GM19372 (cell line): ENCODE measurements around the gene ZBTB7A.

Experiments
- ATAC-seq: cut with Tn5 transposase; IDR thresholded peaks from one replicate; pipeline ENCODE4 v1.9.1; 2021; ENCODE audit warnings: mild to moderate bottlenecking, low read depth, moderate library complexity; ENCODE audit not compliant: unreplicated experiment

ZBTB7A gene

DNA sequence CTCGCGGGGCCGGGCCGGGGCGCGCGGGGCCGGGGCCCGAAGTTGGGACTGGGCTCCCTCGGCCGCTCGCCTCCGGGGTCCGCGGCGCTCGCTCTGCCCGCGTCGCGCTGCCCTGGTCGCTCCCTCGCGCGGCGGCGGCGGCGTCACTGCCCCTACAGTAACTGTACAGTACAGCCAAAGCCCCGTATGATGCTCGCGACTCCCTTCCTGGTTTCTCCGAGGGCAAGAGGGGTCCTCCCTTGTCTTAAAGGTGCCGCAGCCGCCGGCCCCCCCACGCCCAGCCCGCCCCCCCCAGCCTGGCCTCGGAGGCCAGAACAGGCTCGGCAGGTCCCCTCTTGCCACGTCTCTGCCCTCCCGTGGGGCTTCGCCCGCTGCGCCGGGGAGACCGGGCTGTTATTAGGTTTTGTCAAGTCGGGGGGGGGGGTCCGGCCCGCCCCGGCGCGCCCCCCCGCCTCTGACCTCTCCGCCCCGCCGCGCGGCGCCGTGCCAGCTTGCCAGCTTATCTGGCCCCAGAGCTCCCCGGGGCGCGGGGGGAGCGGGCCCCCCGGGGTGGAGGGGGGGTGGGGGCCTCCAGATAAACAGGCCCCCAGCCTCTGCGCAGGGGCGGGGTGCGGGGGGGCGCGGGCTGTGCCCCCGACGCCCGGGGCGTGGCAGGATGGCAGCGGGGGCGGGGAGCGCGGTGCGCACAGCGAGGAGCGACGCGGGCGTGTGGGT, at the start of gene ZBTB7A:
Gene ZBTB7A (minus strand): TSS at position 218 of the 714 bp plus-strand sequence. CDS start 11,667 bp downstream, outside the sequence.
- no peak for ATAC-seq

DNA sequence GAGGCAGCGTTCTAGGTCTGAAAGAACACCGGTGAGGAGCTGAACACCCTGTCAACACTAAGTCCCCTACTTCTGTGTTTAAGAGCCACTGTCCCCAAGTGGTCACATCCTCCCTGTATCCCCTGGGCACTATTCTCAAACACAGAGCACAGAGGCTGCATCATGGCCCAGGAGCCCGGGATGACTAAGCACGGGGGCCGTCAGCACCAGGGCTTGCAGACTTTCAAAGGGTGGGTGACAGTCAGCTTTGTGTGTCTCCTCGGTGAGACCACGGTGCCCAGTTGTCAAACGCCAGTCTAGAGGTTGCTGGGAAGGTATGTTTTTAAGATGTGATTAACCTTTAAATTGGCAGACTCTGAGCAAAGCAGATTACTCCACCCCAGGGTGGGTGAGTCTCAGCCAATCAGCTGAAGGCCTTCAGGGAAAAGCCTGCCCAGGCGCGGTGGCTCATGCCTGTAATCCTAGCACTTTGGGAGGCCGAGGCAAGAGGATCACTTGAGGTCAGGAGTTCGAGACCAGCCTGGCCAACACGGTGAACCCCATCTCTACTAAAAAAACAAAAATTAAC, 49.2 kb upstream of the ZBTB7A start:
- no peak for ATAC-seq

DNA sequence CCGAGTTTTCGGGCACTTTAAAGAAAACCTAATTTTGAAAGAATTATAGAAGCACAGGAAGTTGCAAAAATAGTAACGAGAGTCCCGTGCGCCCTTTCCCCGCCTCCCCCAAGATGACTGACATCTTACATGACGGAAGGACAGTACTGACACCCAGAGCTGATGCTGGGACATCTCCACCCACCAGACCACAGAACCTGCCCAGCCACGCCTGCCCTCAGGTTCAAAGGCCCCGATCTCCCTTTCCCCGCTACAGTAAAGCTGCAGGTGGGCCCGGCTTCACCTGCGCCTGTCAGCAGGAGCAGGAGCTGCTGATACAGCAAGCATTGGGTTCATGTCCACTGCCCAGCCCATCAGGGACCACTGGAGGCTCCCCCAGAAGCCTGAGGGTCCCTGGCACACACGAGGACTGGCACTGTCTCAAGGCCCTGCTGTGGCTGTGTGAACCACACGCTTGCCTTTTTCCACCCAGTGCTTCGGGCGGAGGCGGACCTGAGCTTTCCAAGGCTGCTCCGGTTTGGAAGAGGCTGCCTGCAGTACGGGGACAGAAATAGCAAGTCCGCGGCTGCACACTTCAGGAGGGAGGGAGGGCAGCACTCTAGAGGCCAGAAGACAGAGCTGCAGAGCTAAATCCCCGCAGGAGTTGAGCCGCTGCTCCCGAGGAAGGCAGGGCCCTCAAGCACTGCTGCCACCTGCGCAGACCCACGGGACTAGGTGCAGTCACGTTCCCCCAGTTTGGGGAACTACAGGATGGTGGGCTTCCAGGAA, 48.5 kb upstream of the ZBTB7A start:
- no peak for ATAC-seq

DNA sequence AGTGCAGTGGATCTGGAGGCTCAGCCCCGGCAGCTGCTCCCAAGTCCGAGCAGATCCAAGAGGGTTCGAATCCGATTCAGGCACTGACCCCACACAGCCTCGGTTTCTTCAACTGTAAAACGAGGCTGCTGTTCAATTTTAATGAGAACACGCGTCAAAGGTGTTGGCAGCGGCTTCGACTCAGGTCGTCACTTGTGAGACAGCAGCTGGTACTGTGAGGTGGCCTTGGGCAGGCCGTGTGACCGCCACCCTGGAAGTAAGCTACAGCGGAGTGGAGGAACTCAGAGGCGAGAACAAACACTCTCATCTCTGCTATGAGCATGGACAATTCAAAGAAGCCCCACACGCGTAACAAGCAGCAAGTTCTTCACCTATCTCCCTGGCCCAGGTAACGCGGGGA, 47.5 kb upstream of the ZBTB7A start:
- no peak for ATAC-seq

DNA sequence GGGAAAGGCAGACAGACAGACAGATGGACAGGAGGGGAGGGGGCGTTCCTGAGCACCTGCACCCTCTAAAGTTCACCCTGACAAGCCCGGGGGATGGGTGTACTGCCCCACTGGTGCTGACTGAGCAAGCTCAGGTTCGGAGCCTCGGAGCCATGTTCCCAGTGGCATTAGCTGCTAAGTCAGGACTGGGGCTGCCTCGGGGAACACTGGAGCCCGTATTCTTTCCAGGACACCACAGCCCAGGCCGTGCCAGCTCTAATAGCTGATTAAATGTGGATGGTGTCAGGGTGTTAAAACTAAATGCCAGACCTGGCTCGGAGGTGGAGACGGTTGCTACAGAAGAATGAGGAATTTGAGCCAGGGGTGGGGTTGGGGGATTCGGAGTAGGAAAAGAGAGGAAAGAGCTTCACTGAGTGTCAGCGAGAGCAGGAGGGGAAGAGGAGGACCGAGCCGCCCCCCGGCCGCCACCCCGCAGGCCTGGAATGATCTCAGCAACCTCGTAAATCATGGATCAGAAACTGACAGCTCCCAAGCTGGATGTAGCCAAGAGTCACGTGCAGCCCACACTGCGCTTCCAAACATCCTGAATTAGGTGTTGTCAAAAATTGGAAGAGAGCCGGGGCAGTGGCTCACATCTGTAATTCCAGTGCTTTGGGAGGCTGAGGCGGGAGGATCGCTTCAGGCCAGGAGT, 46.8 kb upstream of the ZBTB7A start:
- ATAC-seq: no peak

DNA sequence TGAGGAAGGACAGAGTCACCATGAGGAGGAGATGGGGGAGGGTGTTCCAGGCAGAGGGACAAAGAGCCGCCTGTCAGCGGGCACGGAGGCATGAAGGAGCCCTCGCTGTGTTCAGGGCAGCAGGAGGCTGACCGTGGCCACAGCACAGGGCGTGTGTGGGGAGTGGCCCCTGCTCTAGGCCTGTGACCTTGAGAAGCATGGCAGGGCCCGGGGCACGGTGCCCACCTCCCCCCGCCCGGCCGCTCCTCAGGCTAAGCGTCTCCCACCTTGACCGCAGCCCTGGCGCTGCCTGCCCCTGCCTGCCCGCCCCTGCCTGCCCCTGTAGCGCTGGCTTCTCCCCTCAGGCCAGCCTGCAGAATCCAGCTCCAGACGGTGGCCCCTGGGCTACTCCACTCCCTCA, 45.7 kb upstream of the ZBTB7A start:
- ATAC-seq: no peak

DNA sequence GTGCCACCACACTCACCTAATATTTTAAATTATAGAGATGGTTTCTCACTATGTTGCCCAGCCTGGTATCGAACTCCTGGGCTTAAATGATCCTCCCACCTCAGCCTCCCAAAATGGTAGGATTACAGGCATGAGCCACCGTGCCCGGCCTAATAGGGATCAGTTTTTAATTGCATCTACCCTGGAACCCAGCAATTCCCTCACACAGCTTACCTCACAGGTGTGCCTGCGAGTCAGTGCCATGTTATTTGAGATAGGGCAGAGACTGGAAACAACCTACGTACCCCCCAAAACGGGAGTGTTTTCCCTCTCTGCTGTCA, 42.9 kb upstream of the ZBTB7A start:
- ATAC-seq: no peak

DNA sequence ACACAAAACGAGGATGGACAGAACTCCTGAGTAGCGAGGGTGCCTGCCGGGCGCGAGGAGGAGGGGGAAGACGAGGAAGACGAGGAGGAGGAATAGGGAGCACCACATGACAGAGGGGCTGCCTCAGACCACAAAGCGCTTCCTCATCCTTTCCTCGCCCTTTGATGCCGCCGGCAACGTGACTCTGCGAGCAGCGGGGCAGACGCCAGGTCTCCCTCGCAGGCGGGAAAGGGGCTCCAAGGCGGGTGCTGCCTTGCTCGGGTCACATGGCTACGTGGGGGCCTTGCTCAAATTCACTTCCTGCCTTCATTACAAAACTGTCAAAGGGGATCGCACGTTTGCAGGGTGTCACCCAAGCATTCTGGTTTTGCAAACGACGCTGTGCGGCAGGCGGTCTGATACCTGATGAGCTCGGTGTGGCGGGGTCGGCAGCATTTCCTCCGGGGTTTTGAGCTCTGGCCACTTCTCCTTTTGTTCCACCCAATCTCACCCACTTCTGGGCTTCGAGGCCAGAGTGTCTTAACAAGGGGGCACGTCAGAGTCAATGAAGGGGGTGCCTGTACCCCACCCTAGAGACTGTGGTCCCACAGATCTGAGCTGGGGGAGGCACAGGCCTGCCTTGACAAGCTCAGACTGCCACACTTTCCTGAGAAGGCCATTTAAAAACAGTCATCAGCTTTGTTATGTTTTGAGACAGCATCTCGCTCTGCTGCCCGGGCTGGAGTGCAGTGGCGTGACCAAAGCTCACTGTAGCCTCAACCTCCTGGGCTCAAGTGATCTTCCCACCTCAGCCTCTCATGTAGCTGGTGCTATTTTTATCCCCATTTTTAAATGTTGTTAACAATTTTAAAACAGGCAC, 42.3 kb upstream of the ZBTB7A start:
- ATAC-seq: peak; percentile 66

DNA sequence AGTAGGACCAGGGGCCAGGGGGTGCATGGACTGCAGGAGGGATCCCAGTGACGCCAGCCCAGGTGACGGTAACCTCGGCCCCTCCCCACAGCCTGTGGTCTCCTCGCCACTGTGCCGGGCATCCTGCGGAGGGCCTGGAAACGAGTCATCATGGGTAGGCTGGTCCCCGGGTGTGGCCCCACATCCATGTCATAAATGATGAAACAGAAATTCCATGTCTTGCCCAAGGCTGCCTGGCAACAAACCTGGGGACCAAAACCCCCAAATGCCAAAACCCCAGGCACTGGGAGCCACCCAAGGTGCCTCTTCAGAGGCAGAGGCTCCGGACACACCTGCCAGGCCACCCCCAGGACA, 36.4 kb upstream of the ZBTB7A start:
- ATAC-seq: no peak

DNA sequence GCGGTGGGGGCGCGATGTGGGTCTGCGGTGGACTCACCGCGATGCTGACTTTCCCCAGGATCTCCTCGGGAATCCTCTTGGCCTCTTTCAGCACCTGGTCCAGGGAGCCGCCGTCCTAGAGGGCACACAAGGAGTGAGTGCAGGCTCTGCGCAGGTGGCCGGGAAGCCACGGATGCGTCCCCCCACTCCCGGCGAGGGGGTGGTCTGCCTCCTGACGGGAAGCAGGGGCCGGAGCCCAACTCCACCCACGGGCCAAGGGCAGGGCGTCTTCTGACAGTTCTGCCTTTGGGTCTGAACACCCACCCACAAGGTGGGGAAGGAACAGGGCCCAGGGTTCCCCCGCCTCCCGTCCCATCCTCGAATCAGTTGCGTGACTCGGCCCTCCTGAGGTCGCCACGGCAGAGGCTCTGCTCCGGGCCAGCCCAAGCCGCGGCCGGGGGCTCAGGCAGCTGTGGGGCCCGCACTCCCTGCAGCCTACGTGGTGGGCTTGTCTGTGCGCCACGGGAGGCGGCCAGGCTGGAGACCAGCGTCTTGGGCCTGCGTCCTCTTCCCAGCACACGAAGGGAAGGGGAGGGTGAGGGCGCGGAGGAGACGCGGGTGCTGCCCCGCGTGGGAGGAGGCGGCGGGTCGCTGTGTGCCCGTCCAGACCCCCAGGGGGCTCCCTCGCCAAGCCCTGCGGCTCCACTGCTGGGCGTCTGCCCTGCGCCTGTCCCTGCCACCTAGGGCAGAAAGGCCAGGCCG, 35.8 kb upstream of the ZBTB7A start:
- ATAC-seq: no peak

DNA sequence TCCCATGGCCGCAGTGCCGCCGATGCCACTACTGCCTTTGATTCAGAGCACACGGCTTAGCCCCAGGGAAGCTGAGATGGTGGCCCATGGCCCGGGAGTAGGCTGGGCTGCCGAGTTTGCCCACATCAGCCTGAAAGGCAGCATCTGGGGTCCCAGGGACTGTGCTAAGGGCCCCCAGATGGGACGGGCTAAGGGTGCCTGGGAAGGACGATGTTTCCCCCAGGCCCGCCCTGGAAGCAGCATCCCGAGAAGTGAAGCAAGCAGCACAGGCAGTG, 34.7 kb upstream of the ZBTB7A start:
- no peak for ATAC-seq

DNA sequence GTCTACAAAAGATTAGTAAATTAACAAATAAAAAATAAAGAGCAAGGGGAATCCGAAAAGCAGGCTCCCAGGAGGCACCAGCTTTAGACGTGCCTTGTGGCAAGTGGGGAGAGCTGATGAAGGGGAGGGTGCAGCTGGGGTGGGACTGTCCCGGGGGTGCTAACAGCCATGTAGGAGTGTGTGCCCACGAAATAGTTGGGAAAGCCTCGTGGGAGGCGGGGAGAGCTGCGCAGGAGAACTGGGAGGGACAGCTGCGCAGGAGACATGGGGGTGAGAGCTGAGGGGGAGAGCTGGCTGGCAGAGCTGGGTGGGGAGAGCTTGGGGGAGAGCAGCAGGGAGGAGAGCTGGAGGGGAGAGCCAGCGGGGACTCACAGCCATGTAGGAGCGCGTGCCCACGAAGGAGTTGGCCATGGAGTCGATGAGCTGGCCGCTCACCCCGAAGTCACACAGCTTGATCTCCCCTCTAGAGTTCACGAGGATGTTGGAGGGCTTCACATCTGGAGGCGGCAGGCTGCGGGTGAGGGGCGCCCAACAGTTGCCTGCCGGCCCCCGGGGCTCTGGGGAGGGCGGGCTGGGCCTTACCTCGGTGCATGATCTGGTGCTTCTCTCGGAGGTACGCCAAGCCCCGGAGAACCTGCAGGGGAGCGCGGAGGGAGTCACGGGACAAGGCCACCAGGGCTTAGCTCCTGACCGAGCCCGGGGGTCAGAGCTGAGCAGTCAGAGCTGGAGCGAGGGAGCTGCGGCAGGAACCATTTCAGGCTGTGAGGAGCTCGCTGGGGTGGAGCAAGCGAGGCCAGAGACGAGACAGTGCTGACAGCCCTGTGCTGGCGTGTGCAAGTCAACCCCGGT, 34.2 kb upstream of the ZBTB7A start:
- no peak for ATAC-seq

DNA sequence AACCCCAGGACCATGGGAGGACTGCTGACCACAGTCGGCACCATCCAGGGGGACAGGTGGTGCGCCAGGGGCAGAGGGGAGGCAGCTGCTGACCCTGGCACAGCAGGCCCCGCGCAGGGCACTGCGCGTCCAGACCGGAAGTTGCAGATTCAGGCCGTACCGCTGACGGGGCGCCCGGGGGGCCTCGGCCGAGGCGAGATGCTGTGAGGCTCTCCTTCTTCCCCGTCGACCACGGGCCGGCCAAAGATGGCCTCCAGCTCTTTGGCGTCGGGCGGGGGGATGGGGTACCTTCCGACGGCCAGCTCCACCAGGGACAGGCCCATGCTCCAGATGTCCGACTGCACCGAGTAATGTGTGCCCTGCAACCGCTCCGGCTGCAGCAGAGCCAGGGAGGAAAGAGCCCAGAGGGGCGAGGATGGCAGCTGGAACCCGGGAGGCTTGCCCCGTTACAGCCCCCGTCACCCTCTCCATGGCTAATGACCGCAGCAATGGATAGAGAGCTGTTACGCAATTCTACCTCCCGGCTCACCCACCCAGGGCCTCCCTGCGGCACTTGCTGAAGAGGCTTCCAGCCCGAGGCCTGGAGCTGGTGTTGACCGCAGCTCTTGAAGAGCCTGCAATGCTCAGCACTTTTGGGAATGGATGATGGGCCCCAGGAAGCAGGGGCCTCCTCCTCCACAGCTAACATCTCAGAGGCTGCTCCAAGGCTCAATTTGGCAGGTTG, 32.5 kb upstream of the ZBTB7A start:
- no peak for ATAC-seq

DNA sequence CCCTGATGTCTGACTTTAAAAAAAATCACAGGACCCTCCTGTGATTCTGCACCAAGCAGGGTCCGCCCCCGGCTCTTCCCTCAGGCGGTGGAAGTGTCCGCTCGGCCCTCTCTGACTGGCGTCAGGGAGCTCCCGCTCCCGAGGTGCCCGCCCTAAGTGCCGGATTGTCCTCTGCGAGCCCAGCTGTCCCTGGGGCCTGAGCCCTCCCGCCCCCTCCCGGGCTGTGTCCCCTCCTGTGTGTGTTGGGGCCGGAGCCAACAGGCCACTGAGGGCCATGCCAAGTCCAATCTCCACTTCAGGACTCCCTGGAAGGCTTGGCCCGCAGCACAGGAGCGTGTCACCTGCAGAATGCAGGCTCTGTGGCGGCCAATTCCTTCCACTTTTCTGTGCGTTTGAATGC, 31.8 kb upstream of the ZBTB7A start:
- no peak for ATAC-seq

DNA sequence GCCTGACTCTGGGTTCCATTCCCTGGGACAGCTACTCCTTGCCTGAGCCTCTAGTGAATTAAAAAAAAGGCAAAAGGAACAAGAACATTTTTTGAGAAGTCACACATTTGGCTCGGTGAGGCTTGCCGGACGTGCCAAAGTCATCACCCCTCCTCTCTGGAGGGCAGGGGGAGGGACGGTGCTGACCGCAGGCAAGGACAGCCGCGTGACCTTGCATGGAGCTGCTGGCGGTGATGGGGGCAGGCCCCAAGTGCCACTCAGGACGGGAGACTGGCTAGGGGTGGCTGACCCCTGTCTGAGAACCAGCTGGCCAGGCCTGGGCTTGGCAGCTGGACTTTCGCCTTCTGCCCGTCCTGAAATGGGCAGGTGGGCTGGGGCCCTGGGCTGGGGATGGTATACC, 30.8 kb upstream of the ZBTB7A start:
- ATAC-seq: no peak

DNA sequence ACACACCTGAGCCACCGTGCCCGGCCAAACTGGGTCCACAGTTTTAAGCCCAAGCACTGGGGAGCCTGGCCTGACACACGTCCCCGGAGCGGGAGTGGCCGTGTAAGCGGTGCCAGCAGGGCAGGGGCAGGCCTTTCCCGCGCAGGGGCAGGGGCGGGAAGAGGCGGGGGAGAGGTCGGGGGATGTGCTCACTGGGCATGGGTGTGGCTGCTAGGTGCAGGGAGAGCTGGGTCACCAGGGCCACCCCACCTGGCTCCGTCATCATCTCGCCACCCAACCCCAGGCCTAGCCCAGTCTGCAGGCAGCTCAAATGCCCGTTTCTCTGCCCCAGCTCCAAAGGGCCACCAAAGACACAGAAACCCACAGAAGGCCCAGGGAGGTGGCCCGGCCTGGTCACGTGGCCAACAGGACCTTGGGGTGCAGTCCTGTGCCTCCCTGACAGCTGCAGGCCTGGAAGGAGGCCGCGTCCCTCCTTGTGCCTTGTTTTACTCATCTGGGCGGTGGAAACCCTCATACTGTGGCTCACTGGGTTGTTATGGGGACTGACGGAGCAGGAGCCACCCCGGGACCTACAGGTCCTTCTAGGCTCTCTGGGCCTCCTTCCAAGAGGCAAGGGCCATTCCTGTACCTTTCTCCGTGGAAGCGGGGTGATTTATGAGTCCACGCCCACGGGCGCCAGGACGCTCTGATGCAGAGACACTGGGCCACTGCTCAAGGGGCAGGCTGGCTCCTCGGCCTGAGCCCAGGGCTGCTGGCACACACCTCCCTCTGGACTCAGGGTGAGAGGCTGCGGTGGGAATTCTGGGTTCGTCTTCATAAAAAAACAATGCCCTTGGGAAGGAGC, 29.6 kb upstream of the ZBTB7A start:
- ATAC-seq: no peak

DNA sequence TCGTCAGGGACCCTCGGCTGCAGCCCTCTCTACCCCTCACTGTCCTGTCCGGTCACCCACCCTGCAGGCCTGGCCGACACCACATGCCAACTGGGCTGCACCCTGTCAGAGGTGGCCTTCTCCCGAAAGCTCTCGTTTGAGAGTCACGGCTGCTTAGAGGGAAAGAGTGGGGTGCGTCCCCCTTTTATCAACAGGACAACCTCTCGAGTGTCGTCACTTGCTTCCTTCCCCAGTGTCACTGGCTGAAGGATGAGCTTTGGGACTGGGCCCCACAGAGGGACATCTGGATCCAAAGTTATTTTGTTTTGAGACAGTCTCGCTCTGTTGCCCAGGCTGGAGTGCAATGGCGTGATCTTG, 28.8 kb upstream of the ZBTB7A start:
- no peak for ATAC-seq
